D721Med (cell line): Measurements from ENCODE around the gene AIFM1.

Source experiments
- DNase-seq: peaks from one replicate; pipeline ENCODE4 v3.0.0; 2011; ENCODE audit warnings: low spot score; ENCODE audit not compliant: insufficient read length
- FAIRE-seq: peaks from 2 replicates; lab custom pipeline; 2011; peaks lifted over from hg19 to GRCh38; lab: Jason Lieb, UNC
- TF ChIP-seq, protein P1 (sequence below): IDR thresholded peaks from 2 replicates; pipeline ENCODE4 v1.5.1; 2012; ENCODE audit warnings: mild to moderate bottlenecking, control low read depth; ENCODE audit not compliant: insufficient read depth; ENCODE audit errors: missing control alignments

AIFM1 gene

DNA sequence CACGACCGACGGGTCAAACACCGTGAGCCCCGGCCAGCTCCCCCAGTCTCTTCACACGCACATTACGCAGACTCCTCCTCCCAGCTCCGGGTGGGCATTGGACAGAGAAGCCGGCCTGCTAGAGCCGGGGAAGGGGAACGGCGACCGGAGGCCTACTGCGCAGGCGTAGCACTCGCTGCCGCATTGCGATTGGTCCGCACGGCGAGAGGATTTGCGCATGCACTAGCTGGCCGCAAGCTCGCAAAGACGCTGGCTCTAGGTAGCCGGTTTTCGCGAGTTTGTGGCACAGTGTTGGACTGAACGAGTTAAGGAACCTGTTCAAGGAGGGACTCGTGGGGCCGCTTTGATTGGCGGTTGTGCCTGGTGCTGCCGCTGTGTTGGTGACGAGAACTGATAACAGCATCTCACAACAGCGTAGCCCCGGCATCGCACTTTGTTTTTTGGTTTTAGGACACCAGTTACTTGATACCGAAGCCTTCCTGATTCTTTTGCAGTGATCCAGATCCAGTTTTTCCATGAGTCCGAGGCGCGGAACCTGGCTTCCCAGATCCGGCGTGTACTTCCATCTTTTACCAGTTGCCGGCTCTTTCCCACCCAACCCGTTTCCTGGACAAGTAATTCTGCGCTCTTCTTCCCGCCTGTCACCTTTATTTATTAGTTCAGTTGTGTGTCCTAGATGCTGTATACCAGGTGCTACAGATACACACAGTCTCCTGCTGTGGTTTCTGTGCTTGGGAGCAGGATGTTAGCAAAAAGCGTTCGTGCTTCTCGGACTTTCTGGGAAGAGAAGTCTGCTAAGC is at the start of gene AIFM1:
Gene AIFM1 (minus strand): TSS at position 139 of the 800 bp plus-strand sequence. CDS start 185 bp downstream, outside the sequence.
- TF ChIP-seq, protein P1, sequence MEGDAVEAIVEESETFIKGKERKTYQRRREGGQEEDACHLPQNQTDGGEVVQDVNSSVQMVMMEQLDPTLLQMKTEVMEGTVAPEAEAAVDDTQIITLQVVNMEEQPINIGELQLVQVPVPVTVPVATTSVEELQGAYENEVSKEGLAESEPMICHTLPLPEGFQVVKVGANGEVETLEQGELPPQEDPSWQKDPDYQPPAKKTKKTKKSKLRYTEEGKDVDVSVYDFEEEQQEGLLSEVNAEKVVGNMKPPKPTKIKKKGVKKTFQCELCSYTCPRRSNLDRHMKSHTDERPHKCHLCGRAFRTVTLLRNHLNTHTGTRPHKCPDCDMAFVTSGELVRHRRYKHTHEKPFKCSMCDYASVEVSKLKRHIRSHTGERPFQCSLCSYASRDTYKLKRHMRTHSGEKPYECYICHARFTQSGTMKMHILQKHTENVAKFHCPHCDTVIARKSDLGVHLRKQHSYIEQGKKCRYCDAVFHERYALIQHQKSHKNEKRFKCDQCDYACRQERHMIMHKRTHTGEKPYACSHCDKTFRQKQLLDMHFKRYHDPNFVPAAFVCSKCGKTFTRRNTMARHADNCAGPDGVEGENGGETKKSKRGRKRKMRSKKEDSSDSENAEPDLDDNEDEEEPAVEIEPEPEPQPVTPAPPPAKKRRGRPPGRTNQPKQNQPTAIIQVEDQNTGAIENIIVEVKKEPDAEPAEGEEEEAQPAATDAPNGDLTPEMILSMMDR = no peak
- DNase-seq = peak; percentile 41
- FAIRE-seq = no peak

DNA sequence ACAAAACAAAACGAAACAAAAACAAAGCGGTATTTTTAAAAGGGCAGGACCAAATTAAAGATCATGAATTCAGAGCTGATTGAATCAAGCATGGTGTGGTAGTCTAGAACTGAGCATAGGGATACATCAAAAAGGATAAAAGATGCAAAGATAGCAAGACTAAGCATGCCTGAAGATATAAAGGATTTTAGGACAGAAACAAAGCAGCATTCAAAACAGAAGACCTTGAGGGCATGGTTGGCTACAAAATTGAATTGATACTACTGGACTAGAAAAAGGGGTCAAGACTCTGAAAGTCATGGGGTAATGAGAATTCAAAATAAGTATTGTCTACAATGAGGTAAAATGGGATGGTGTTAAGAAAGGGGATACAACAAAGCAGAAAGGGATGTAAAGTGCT is 47.7 kb upstream of the AIFM1 start:
- no peak for FAIRE-seq
- TF ChIP-seq, protein P1 = no peak
- DNase-seq = no peak

DNA sequence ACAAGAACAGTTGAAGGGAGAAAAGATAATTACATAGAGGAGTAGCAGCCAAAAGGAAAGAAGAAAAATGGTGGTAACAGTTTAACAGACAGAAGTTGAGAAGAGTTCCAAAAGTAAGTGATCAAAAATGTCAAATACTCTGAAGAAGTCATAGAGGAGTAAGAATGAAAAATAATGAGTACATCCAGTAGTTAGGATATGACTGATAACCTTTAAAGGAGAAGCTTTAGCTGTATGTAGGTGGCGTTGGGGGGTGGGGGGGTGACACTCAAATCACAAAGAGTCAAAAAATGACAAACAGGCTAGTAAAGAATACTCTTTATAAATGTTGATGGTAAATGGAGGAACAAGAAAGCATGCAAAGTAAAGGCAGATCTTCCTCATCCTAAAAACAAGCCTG is 46.7 kb upstream of the AIFM1 start:
- DNase-seq (no peak), FAIRE-seq (no peak)
- TF ChIP-seq, protein P1 = no peak

DNA sequence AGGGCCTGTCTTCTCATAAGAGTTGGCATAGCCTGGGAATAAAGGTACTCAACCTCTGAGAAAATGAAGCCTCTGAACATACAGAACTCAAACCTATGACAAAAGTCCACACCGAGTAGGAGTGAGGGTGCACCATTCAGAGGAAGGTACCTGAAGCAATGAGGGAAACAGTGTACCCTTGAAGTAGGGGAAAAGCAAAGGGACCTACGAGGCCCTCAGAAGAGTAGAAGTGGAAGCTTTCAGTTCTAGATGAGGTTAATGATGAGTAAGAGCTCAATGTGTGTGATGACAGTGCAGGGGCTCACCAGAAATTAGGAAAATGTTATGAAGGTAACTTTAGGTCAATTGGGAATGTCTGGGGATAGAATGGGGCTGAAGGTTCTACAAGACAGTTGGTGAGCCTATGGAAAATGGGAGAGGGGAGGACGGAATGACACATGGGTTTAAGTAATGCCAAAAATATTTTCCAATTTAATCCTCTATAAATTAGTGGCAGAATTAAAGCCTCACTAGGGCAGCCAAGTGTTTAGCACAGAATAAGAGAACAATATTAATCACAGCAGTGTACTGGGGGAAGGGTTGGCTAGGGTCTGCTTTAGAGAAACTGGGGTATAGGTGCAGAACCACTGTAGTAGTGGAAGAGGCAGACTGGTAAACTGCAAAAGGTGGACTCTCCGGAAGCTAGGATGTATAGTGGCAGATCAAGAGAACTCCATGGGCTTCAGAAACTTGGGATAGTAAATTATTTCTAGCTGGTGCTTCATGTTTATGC is 46.0 kb upstream of the AIFM1 start:
- FAIRE-seq = no peak
- TF ChIP-seq, protein P1 = no peak
- no peak for DNase-seq

DNA sequence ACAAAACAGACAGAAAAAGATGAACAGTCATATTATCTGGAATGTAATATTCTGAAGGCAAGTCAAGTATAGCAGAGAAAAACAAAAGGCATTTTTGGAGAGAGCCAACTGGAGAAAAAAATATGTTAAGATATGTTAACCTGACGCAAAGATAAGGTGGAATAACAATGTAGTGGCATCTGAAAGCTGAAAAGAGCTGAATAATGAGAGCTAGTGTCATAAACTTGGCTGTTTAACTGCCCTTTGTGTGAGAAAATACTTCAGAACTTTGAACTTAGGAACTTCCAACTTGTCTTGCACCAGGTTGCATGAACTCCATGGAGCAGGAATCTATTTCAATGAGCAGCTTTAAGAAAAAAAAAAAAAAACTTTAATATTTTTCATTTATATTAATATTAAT is 39.0 kb upstream of the AIFM1 start:
- DNase-seq (no peak), FAIRE-seq (no peak)
- TF ChIP-seq, protein P1 = no peak

DNA sequence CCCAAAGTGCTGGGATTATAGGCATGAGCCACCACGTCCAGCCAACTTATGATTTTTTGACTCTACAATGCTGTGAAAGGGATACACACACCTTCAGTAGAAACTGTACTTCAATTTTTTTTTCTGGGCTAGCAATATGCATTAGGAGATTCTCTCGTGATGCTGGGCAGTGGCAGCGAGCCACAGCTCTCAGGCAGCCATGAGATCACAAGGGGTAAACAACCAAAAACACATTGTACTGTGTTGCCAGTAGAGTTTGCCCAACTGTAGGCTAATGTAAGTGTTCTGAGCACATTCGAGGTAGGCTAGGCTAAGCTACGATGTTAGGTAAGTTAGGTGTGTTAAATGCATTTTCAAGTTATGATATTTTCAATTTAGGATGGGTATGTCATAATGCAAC is 31.8 kb upstream of the AIFM1 start:
- DNase-seq (no peak), FAIRE-seq (no peak)
- TF ChIP-seq, protein P1 = no peak
